ENCODE results near the gene MGAT3.

DNA sequence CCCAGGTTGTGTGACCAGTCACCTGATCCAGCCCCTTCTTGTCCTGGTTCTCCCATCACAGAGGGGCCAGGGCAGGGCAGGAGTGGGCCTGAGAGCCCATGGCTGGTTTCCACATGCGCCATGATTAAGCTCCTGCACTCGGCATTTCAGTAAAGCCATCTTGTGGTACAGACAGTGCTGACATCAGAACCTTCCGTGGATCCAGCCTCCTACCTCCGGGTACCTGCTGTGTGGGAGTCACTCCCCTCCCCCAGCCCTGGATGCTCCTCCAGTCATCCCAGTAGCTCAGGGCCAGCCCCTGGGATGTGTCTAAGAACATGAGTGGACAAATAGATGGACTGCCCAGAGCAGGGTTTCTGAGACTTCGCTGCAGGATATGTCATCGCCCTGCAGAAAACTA, 22.1 kb upstream of the MGAT3 start:
- TF ChIP-seq EZH2 (IDR thresholded peaks at IDR 0.05) (no peak), POLR2AphosphoS5 (IDR thresholded peaks at IDR 0.05; ENCODE audit: borderline replicate concordance, low read depth, low read length) (no peak)

Measured in SK-N-MC (cell line).